Placental pericyte (primary cell): ENCODE data around the gene PHLPP1. TPM values are rescaled to one million over a fixed set of nuclear protein-coding genes. Genes with fewer than 3 reads are reported as not detected.

ENCODE experiments used
- small RNA-seq: library from RNA; depleted of rRNA; stranded (forward); fragments of <200 nt; gene quantifications from one replicate; pipeline ENCODE3, GENCODE V24; 2012; ENCODE audit warnings: low replicate concordance
- total RNA-seq: library from RNA; depleted of rRNA; stranded (reverse); fragments of >200 nt; gene quantifications from 2 replicates; pipeline ENCODE4 v1.2.3, GENCODE V29; 2012

The PHLPP1 gene
- 5.9 and 10.0 TPM in 2 replicates for total RNA-seq

DNA sequence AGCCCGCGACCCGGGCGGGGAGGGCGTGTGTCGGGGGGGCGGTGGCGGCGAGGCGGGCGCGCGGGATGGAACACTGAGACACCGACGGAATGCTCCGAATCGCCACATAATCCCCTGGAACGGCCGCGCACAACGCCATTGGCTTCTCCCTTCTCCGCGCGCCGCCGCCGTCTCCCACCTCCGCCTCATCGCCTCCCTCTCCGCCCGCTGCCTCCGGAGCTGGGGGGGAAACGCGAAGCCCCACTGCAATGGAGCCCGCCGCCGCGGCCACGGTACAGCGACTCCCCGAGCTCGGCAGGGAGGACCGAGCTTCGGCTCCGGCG is at the start of gene PHLPP1:
TSS of gene PHLPP1 (plus strand) at position 106 of the 323 bp plus-strand sequence. CDS start at position 249, 143 bp downstream.

Small RNAs within 50 kb of the gene (small RNA-seq; reads per million reads assigned to genes)
- 0.10 reads per million for gene RNU6-142P

Other genes starting within 250 kb of the PHLPP1 start
- 8.0 and 9.6 TPM in 2 replicates for gene ZCCHC2, start 192.5 kb upstream of the PHLPP1 start, total RNA-seq